Kidney (tissue), 14 donors: ENCODE data around the gene HDAC10. TPM values are rescaled to one million over a fixed set of nuclear protein-coding genes. Genes with fewer than 3 reads are reported as not detected.

Experiments
- DNase-seq, 5 donors: peaks; one replicate each; pipeline ENCODE4 v3.0.0-alpha.2; 2013 to 2020
- FAIRE-seq: peaks from 2 replicates; lab custom pipeline; 2012; peaks lifted over from hg19 to GRCh38; lab: Jason Lieb, UNC
- H3K27ac ChIP-seq, 2 donors: one replicate each; pipeline ENCODE4 v1.7.0; 2013; ENCODE audit warnings: low read depth in 2 of 2, low read length in 2 of 2, inconsistent platforms in 1 of 2
- H3K27me3 ChIP-seq: one replicate; pipeline ENCODE4 v1.7.1; 2013; ENCODE audit warnings: low read length, inconsistent platforms; ENCODE audit not compliant: control insufficient read depth, insufficient read depth
- H3K36me3 ChIP-seq, 3 donors: one replicate each; pipeline versions ENCODE4 v1.7.0 to v1.7.1; 2013; ENCODE audit warnings: low read length in 3 of 3, control low read depth in 1 of 3, inconsistent platforms in 1 of 3; ENCODE audit not compliant: insufficient read depth in 3 of 3, control insufficient read depth in 2 of 3
- H3K4me1 ChIP-seq, 3 donors: one replicate each; pipeline versions ENCODE4 v1.7.0 to v1.7.1; 2013; ENCODE audit warnings: low read length in 3 of 3, inconsistent platforms in 1 of 3, low read depth in 1 of 3; ENCODE audit not compliant: control insufficient read depth in 2 of 3, insufficient read depth in 2 of 3
- H3K4me3 ChIP-seq, 3 donors: one replicate each; pipeline versions ENCODE4 v1.7.0 to v1.8.1; 2013; ENCODE audit warnings: low read length in 3 of 3, control low read depth in 1 of 3, inconsistent platforms in 1 of 3
- H3K9ac ChIP-seq, 3 donors: one replicate each; pipeline versions ENCODE4 v1.7.0 to v1.7.1; 2013; ENCODE audit warnings: low read length in 3 of 3, control low read depth in 1 of 3, inconsistent platforms in 1 of 3
- H3K9me3 ChIP-seq, 3 donors: one replicate each; pipeline versions ENCODE4 v1.7.0 to v1.7.1; 2013; ENCODE audit warnings: low read length in 3 of 3, control low read depth in 1 of 3, inconsistent platforms in 1 of 3; ENCODE audit not compliant: control insufficient read depth in 2 of 3, insufficient read depth in 1 of 3
- CTCF ChIP-seq: IDR thresholded peaks from 3 replicates; pipeline ENCODE4 v1.5.1; 2012; ENCODE audit warnings: mild to moderate bottlenecking, moderate library complexity, borderline replicate concordance; ENCODE audit not compliant: insufficient read depth; ENCODE audit errors: extremely low read depth
- intact Hi-C: fragments of 100-400 bp; cut with DNase I; formaldehyde crosslinking; loops from one replicate; pipeline ENCODE4 v1.11.1; 2022
- polyA plus RNA-seq: library from polyadenylated mRNA; stranded (reverse); fragments of 350-450 nt; fragmentation: Illumina TruSeq; extraction: RNeasy Lipid Tissue Mini Kit (QIAGEN cat#74804); gene quantifications from one replicate; pipeline ENCODE4 v1.2.3, GENCODE V29; 2014; ENCODE audit warnings: low read depth, low replicate concordance; ENCODE audit not compliant: insufficient read depth
- total RNA-seq: library from RNA; stranded (reverse); fragmentation: NEBNext Ultra II Directional; extraction: Animal tissue kit (Norgen Biotek cat#: 25700); gene quantifications from one replicate; pipeline ENCODE4 v1.2.1, GENCODE V29; 2021
- donor health status: control.
- donor health status: control.
- donor health status: control.
- donor health status: control.
- donor health status: control.
- donor health status: DM: yes; HTN: yes; CAD: no.
- donor health status: Normal renal cell carcinoma (clear cell type).

HDAC10 gene
- total and polyA plus RNA-seq, 2 donors from 2014 or later = 20.4 to 43.8 TPM

GRCh38 chr22:50253941-50254340 lies 2.9 kb upstream of the HDAC10 start:
- FAIRE-seq = no peak
- Histone ChIP-seq H3K4me1 (peaks cover 0 to 16% (median 12%) of the 10 kb centered on the region in 3 donors), H3K9ac (no peak overlapping the region), H3K27me3 (no peaks in the 10 kb centered on the region), H3K36me3 (no peaks in the 10 kb centered on the region), H3K27ac (no peak overlapping the region), H3K9me3 (no peaks in the 10 kb centered on the region), H3K4me3 (no peak overlapping the region)
- DNase-seq = peak in 1 of 5 donors; percentile 28
- no peak for TF ChIP-seq CTCF
- intact Hi-C loops = no loop called here

GRCh38 chr22:50253046-50253915 lies 2.2 kb upstream of the HDAC10 start:
- Histone ChIP-seq H3K36me3 (no peaks in the 10 kb centered on the region), H3K9me3 (no peaks in the 10 kb centered on the region), H3K27ac (no peak overlapping the region), H3K27me3 (no peaks in the 10 kb centered on the region), H3K4me3 (no peak overlapping the region), H3K9ac (no peak overlapping the region), H3K4me1 (peaks cover 0 to 16% (median 12%) of the 10 kb centered on the region in 3 donors)
- no peak for FAIRE-seq
- peak in 2 of 5 donors; percentile 55 to 71 for DNase-seq
- TF ChIP-seq CTCF = no peak
- intact Hi-C loops = no loop called here

DNA sequence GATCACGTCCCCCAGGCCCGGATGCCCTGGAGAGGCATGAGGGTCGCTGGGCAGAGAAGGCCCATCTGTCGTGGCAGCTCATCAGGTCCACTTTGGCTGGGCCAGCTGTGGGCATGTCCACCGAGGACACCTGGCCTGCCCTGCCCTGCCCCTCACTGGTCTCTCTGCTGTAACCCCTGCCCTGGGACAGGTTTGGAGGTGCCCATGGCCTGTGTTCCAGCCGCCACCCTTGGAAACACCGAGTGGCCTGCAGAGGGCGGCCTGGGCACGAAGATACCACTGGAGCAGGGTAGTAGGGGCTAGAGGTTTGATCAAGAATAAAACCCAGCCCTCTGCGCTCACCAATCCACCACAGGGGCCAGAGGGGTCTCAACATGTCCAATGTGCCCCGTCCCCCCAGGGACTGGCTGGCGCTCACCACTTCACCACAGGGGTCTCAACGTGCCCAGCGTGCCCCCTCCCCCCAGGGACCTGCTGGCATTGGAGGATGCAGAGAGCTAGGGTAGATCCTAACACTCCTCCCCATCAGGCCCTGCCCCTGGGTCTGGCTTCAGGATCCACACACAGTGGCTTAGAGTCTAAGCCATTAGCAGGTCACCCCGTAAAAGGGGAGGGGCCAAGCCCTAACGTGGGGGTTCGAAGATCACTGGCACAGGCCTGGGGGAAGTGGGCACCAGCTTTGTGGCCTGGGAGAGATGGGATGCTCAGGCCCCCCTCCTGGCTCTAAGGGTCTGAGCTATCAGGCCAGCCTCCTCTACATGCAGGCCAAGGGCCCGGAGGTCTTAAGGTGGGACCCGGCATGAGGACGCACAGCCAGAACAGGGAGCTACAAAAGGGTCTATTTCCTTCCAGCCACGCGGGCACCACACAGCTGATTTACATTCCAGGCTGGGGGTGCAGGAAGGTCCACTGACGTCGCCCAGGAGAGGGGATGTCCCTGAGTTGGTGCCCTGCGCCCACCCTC lies 1.3 kb upstream of the HDAC10 start:
- FAIRE-seq (no peak), DNase-seq (peak; percentile 51 to 93 (median 78))
- H3K9ac ChIP-seq = no peak overlapping the region
- no peaks in the 10 kb centered on the region for H3K9me3 ChIP-seq
- peaks cover 0 to 4% (median 0%) of the 10 kb centered on the region in 3 donors for H3K36me3 ChIP-seq
- H3K27ac ChIP-seq = no peak overlapping the region
- intact Hi-C loops = no loop called here
- no peak overlapping the region for H3K4me3 ChIP-seq
- TF ChIP-seq CTCF = peak; percentile 83
- H3K4me1 ChIP-seq = peaks cover 0 to 23% (median 9%) of the 10 kb centered on the region in 3 donors
- no peaks in the 10 kb centered on the region for H3K27me3 ChIP-seq
